GM23338 (cell line): ENCODE measurements around the gene PFDN4.

Source experiments
- CREB1 ChIP-seq: fragments of 250-450 bp; sonication (Bioruptor Pico); IDR thresholded peaks from 2 replicates; pipeline ENCODE4 v1.5.0; 2020; ENCODE audit warnings: low read depth, mild to moderate bottlenecking, moderate library complexity
- EZH2 ChIP-seq: fragments of 200-600 bp; sonication (generic); IDR thresholded peaks from one replicate; pipeline ENCODE4 v1.8.0; 2017; ENCODE audit warnings: antibody characterized with exemption, mild to moderate bottlenecking, low read depth; ENCODE audit not compliant: unreplicated experiment
- EZH2phosphoT487 ChIP-seq: fragments of 200-600 bp; sonication (generic); IDR thresholded peaks from one replicate; pipeline ENCODE4 v1.8.1; 2018; ENCODE audit warnings: antibody characterized with exemption; ENCODE audit not compliant: unreplicated experiment
- JUNB ChIP-seq: IDR thresholded peaks from one replicate; pipeline ENCODE4 v1.6.1; 2016; ENCODE audit warnings: antibody characterized with exemption; ENCODE audit not compliant: unreplicated experiment
- POLR2AphosphoS5 ChIP-seq: IDR thresholded peaks from 2 replicates; pipeline ENCODE4 v1.6.1; 2016; ENCODE audit warnings: antibody characterized with exemption, low read depth
- REST ChIP-seq: IDR thresholded peaks from one replicate; pipeline ENCODE4 v1.6.1; 2018; ENCODE audit warnings: antibody characterized with exemption; ENCODE audit not compliant: unreplicated experiment
- STAT1 ChIP-seq: IDR thresholded peaks from one replicate; pipeline ENCODE4 v1.6.1; 2016; ENCODE audit warnings: antibody characterized with exemption; ENCODE audit not compliant: unreplicated experiment
- ZNF114 ChIP-seq: fragments of 250-450 bp; sonication (Bioruptor Pico); IDR thresholded peaks from 2 replicates; pipeline ENCODE4 v1.5.0; 2020; ENCODE audit warnings: mild to moderate bottlenecking, moderate library complexity
- ZNF331 ChIP-seq: fragments of 250-450 bp; sonication (Bioruptor Pico); IDR thresholded peaks from 2 replicates; pipeline ENCODE4 v1.5.0; 2020; ENCODE audit warnings: low read depth, mild to moderate bottlenecking, moderate library complexity
- TF ChIP-seq, protein P1 (sequence below), 2 experiments: fragments of 200-600 bp in 1 of 2; sonication (generic) in 1 of 2; conservative IDR thresholded peaks; 2 replicates each; pipeline versions ENCODE4 v1.5.1 to v1.6.1; 2016 to 2017; ENCODE audit warnings: antibody characterized with exemption in 2 of 2, low read depth in 2 of 2, mild to moderate bottlenecking in 2 of 2, moderate library complexity in 1 of 2
- TF ChIP-seq, protein P2 (sequence below): IDR thresholded peaks from 2 replicates; pipeline ENCODE4 v1.6.1; 2016; ENCODE audit warnings: antibody characterized with exemption

DNA sequence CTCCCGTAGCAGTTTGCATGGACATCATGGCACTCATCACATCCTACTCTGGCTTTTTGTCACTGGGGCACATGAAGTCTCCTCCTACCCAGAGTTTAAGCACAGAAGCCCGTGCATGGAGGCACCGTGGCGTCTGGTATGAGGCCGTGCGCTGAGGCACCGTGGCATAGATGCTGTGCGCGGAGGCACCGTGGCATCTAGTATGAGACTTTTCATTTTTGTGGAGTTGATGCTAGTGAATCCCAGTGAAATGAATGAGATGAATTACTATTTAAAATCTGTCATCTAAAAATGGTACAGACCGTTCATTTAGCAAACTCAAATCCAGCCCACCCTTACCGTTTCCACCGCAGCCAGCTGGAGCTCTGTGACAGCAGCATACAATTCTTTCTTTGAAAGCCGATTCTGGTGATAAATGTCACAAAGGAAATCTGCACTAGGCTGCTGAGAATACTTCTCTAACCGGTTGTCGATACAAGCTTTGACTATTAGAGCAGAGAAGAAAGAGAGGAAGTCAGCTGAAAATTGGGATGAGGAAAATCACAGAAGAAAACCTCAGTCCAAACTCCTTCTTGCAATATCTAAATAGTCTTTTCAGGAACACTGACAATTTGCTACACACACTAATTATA, 45.4 kb upstream of the PFDN4 start:
- TF ChIP-seq, protein P1, sequence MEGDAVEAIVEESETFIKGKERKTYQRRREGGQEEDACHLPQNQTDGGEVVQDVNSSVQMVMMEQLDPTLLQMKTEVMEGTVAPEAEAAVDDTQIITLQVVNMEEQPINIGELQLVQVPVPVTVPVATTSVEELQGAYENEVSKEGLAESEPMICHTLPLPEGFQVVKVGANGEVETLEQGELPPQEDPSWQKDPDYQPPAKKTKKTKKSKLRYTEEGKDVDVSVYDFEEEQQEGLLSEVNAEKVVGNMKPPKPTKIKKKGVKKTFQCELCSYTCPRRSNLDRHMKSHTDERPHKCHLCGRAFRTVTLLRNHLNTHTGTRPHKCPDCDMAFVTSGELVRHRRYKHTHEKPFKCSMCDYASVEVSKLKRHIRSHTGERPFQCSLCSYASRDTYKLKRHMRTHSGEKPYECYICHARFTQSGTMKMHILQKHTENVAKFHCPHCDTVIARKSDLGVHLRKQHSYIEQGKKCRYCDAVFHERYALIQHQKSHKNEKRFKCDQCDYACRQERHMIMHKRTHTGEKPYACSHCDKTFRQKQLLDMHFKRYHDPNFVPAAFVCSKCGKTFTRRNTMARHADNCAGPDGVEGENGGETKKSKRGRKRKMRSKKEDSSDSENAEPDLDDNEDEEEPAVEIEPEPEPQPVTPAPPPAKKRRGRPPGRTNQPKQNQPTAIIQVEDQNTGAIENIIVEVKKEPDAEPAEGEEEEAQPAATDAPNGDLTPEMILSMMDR (conservative IDR thresholded peaks at IDR 0.05; ENCODE audit: low read depth in 2 of 2) = no peak
- TF ChIP-seq POLR2AphosphoS5 (no peak), REST (no peak), ZNF331 (CRISPR knock-in tag) (no peak), EZH2 (no peak), EZH2phosphoT487 (no peak), JUNB (no peak), STAT1 (no peak), ZNF114 (CRISPR knock-in tag) (no peak), CREB1 (CRISPR knock-in tag) (no peak)
- TF ChIP-seq, protein P2, sequence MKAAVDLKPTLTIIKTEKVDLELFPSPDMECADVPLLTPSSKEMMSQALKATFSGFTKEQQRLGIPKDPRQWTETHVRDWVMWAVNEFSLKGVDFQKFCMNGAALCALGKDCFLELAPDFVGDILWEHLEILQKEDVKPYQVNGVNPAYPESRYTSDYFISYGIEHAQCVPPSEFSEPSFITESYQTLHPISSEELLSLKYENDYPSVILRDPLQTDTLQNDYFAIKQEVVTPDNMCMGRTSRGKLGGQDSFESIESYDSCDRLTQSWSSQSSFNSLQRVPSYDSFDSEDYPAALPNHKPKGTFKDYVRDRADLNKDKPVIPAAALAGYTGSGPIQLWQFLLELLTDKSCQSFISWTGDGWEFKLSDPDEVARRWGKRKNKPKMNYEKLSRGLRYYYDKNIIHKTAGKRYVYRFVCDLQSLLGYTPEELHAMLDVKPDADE = no peak
